HG03060 (cell line): ENCODE data around the gene CTBP1.

Experiments
- ATAC-seq: cut with Tn5 transposase; IDR thresholded peaks from one replicate; pipeline ENCODE4 v1.9.1; 2021; ENCODE audit warnings: low read depth, moderate number of reproducible peaks; ENCODE audit not compliant: unreplicated experiment

CTBP1 gene

GRCh38 chr4:1212546-1213335 is 36.2 kb downstream of the CTBP1 start:
- no peak for ATAC-seq

- ATAC-seq, result no peak
Observed at GRCh38 chr4:1211891-1212545, 36.9 kb downstream of the CTBP1 start.

- ATAC-seq, result no peak
Observed at GRCh38 chr4:1211371-1211770, 37.6 kb downstream of the CTBP1 start.

GRCh38 chr4:1210971-1211370 is 38.0 kb downstream of the CTBP1 start:
- no peak for ATAC-seq

- ATAC-seq, result no peak
Observed at GRCh38 chr4:1210241-1210841, 38.6 kb downstream of the CTBP1 start.

- no peak for ATAC-seq
Observed at GRCh38 chr4:1209821-1210220, 39.1 kb downstream of the CTBP1 start.

GRCh38 chr4:1208970-1209704 is 39.8 kb downstream of the CTBP1 start:
- no peak for ATAC-seq

GRCh38 chr4:1208266-1208961 is 40.5 kb downstream of the CTBP1 start:
- no peak for ATAC-seq

GRCh38 chr4:1207603-1208265 is 41.2 kb downstream of the CTBP1 start:
- ATAC-seq, result no peak

GRCh38 chr4:1207157-1207470 is 41.8 kb downstream of the CTBP1 start:
- ATAC-seq, result no peak

GRCh38 chr4:1206299-1207156 is 42.4 kb downstream of the CTBP1 start:
- ATAC-seq, result no peak

- ATAC-seq, result no peak
Observed at GRCh38 chr4:1205586-1206298, 43.2 kb downstream of the CTBP1 start.

GRCh38 chr4:1204828-1205585 is 43.9 kb downstream of the CTBP1 start:
- no peak for ATAC-seq

- no peak for ATAC-seq
Observed at GRCh38 chr4:1204286-1204827, 44.6 kb downstream of the CTBP1 start.

GRCh38 chr4:1203026-1203616 is 45.8 kb downstream of the CTBP1 start:
- ATAC-seq, result no peak

- ATAC-seq, result no peak
Observed at GRCh38 chr4:1202526-1203011, 46.4 kb downstream of the CTBP1 start.
